ENCODE data around the gene ACKR3. TPM values are rescaled to one million over a fixed set of nuclear protein-coding genes. Genes with fewer than 3 reads are reported as not detected.
A peak's percentile ranks its signal among the peaks of the same experiment; 100 is the strongest.

The ACKR3 gene
- total and polyA plus RNA-seq, 10 of the 15 experiments (the other 5 are each of a cell fraction or from before 2014, with no cell fraction given) = 3.0 to 154 (median 6.4) TPM

DNA sequence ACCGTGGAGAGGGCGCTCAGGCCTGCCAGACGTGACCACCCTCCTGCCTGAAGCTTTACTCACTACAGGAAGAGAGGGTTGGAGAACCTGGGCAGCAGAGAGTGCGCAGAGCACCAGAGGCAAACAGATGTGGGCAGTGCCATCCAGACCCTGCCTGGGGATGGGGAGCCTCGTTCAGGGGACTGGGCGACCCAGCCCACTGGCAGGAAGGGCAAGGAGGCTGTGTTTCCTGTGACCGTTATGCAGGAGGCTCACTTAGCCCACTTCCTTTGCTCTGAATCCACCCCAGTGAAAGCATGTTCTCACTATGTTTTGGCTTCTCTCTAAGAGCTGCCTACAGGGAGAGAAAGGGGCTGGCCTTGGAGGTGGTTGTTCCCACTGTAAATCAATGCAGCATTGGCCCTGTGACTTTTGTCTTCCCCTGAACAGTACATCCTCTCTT, 23.0 kb upstream of the ACKR3 start (continued):
- peak; percentile 37; the same call in 1 of the 2 replicates for TF ChIP-seq TCF12 (IDR thresholded peaks at IDR 0.05; ENCODE audit: low read depth, low read length)
- TF ChIP-seq, protein P1, sequence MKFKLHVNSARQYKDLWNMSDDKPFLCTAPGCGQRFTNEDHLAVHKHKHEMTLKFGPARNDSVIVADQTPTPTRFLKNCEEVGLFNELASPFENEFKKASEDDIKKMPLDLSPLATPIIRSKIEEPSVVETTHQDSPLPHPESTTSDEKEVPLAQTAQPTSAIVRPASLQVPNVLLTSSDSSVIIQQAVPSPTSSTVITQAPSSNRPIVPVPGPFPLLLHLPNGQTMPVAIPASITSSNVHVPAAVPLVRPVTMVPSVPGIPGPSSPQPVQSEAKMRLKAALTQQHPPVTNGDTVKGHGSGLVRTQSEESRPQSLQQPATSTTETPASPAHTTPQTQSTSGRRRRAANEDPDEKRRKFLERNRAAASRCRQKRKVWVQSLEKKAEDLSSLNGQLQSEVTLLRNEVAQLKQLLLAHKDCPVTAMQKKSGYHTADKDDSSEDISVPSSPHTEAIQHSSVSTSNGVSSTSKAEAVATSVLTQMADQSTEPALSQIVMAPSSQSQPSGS (IDR thresholded peaks at IDR 0.05; ENCODE audit: low read length) = no peak
- no peak for TF ChIP-seq SUPT20H (IDR thresholded peaks at IDR 0.05; ENCODE audit: borderline replicate concordance, control insufficient read depth, low read depth, low read length)
- no peak for TF ChIP-seq MXI1 (IDR thresholded peaks at IDR 0.05; ENCODE audit: low read depth, low read length)
- no peak for TF ChIP-seq NFXL1 (IDR thresholded peaks at IDR 0.05; ENCODE audit: borderline replicate concordance)
- TF ChIP-seq YBX1 (IDR thresholded peaks at IDR 0.05) = no peak
- peak; percentile 33; the same call in 1 of the 2 replicates for TF ChIP-seq SPI1 (IDR thresholded peaks at IDR 0.05; ENCODE audit: borderline replicate concordance, insufficient read depth, low read depth, low read length)
- TF ChIP-seq STAT1 (conservative IDR thresholded peaks at IDR 0.05) = no peak
- TF ChIP-seq SREBF2 (IDR thresholded peaks at IDR 0.05; ENCODE audit: low read length) = no peak
- peak in 1 of 2 experiments; percentile 16; a peak in 1 of 4 replicates for TF ChIP-seq BHLHE40 (IDR thresholded peaks at IDR 0.05; ENCODE audit: borderline replicate concordance in 1 of 2, low read depth in 2 of 2, low read length in 1 of 2)
- no peak for TF ChIP-seq SRF (IDR thresholded peaks at IDR 0.05; ENCODE audit: low read depth in 2 of 2, low read length in 2 of 2)
- TF ChIP-seq POLR2A (IDR thresholded peaks at IDR 0.05; ENCODE audit: low read depth, low read length) = peak; percentile 67
- TF ChIP-seq, protein P2, sequence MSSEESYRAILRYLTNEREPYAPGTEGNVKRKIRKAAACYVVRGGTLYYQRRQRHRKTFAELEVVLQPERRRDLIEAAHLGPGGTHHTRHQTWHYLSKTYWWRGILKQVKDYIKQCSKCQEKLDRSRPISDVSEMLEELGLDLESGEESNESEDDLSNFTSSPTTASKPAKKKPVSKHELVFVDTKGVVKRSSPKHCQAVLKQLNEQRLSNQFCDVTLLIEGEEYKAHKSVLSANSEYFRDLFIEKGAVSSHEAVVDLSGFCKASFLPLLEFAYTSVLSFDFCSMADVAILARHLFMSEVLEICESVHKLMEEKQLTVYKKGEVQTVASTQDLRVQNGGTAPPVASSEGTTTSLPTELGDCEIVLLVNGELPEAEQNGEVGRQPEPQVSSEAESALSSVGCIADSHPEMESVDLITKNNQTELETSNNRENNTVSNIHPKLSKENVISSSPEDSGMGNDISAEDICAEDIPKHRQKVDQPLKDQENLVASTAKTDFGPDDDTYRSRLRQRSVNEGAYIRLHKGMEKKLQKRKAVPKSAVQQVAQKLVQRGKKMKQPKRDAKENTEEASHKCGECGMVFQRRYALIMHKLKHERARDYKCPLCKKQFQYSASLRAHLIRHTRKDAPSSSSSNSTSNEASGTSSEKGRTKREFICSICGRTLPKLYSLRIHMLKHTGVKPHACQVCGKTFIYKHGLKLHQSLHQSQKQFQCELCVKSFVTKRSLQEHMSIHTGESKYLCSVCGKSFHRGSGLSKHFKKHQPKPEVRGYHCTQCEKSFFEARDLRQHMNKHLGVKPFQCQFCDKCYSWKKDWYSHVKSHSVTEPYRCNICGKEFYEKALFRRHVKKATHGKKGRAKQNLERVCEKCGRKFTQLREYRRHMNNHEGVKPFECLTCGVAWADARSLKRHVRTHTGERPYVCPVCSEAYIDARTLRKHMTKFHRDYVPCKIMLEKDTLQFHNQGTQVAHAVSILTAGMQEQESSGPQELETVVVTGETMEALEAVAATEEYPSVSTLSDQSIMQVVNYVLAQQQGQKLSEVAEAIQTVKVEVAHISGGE (CRISPR knock-in tag; IDR thresholded peaks at IDR 0.05) = no peak
- TF ChIP-seq PKNOX1 (IDR thresholded peaks at IDR 0.05) = no peak
- TF ChIP-seq LARP7 (IDR thresholded peaks at IDR 0.05) = no peak
- TF ChIP-seq CTCF (IDR thresholded peaks at IDR 0.05 in 2 of 3, conservative IDR thresholded peaks at IDR 0.05 in 1 of 3; ENCODE audit: control insufficient read depth in 2 of 3, extremely low read depth in 1 of 3, insufficient read depth in 1 of 3, low read depth in 3 of 3, low read length in 3 of 3) = no peak
- TF ChIP-seq NR2C2 (IDR thresholded peaks at IDR 0.05; ENCODE audit: borderline replicate concordance, control insufficient read depth, insufficient read length, low read depth) = no peak
- TF ChIP-seq, protein P3, sequence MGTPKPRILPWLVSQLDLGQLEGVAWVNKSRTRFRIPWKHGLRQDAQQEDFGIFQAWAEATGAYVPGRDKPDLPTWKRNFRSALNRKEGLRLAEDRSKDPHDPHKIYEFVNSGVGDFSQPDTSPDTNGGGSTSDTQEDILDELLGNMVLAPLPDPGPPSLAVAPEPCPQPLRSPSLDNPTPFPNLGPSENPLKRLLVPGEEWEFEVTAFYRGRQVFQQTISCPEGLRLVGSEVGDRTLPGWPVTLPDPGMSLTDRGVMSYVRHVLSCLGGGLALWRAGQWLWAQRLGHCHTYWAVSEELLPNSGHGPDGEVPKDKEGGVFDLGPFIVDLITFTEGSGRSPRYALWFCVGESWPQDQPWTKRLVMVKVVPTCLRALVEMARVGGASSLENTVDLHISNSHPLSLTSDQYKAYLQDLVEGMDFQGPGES (IDR thresholded peaks at IDR 0.05) = no peak
- TF ChIP-seq, protein P4, sequence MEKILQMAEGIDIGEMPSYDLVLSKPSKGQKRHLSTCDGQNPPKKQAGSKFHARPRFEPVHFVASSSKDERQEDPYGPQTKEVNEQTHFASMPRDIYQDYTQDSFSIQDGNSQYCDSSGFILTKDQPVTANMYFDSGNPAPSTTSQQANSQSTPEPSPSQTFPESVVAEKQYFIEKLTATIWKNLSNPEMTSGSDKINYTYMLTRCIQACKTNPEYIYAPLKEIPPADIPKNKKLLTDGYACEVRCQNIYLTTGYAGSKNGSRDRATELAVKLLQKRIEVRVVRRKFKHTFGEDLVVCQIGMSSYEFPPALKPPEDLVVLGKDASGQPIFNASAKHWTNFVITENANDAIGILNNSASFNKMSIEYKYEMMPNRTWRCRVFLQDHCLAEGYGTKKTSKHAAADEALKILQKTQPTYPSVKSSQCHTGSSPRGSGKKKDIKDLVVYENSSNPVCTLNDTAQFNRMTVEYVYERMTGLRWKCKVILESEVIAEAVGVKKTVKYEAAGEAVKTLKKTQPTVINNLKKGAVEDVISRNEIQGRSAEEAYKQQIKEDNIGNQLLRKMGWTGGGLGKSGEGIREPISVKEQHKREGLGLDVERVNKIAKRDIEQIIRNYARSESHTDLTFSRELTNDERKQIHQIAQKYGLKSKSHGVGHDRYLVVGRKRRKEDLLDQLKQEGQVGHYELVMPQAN (conservative IDR thresholded peaks at IDR 0.05) = no peak
- TF ChIP-seq BMI1 (IDR thresholded peaks at IDR 0.05; ENCODE audit: borderline replicate concordance) = no peak
